KOPT-K1 (cell line): ENCODE measurements around the gene HHAT.

ENCODE experiments used
- H3K27ac ChIP-seq: fragments of 200-600 bp; sonication (generic); 2 replicates; pipeline ENCODE4 v1.5.1; 2016; ENCODE audit warnings: antibody characterized with exemption, mild to moderate bottlenecking, low read depth, low read length; ENCODE audit not compliant: poor library complexity, severe bottlenecking
- H3K36me3 ChIP-seq: fragments of 200-600 bp; sonication (generic); 2 replicates; pipeline ENCODE4 v1.5.1; 2017; ENCODE audit warnings: antibody characterized with exemption, mild to moderate bottlenecking, low read length, moderate library complexity; ENCODE audit not compliant: insufficient read depth
- H3K9me3 ChIP-seq: fragments of 200-600 bp; sonication (generic); 2 replicates; pipeline ENCODE4 v1.5.1; 2017; ENCODE audit warnings: antibody characterized with exemption, low read length, mild to moderate bottlenecking; ENCODE audit not compliant: insufficient read depth, poor library complexity, severe bottlenecking

Gene HHAT

GRCh38 chr1:210447456-210448057, 118.9 kb downstream of the HHAT start:
- Histone ChIP-seq H3K9me3 (no peaks in the 10 kb centered on the region), H3K36me3 (no peaks in the 10 kb centered on the region), H3K27ac (peak overlapping the region; percentile 20)

GRCh38 chr1:210448297-210448892, 119.7 kb downstream of the HHAT start:
- no peaks in the 10 kb centered on the region for H3K36me3 ChIP-seq
- no peaks in the 10 kb centered on the region for H3K9me3 ChIP-seq
- no peak overlapping the region for H3K27ac ChIP-seq

GRCh38 chr1:210455840-210456603, 127.3 kb downstream of the HHAT start:
- H3K9me3 ChIP-seq, result no peaks in the 10 kb centered on the region
- peak overlapping the region; percentile 58 for H3K27ac ChIP-seq
- no peaks in the 10 kb centered on the region for H3K36me3 ChIP-seq

GRCh38 chr1:210456731-210457255, 128.1 kb downstream of the HHAT start:
- Histone ChIP-seq H3K27ac (peak overlapping the region; percentile 58), H3K9me3 (no peaks in the 10 kb centered on the region), H3K36me3 (no peaks in the 10 kb centered on the region)

- Histone ChIP-seq H3K9me3 (no peaks in the 10 kb centered on the region), H3K36me3 (no peaks in the 10 kb centered on the region), H3K27ac (no peak overlapping the region)
These were observed 128.9 kb downstream of the HHAT start for GRCh38 chr1:210457568-210457967.

GRCh38 chr1:210464519-210465039, 135.9 kb downstream of the HHAT start:
- no peaks in the 10 kb centered on the region for H3K36me3 ChIP-seq
- H3K27ac ChIP-seq, result no peak overlapping the region
- H3K9me3 ChIP-seq, result no peaks in the 10 kb centered on the region

GRCh38 chr1:210465150-210465549, 136.4 kb downstream of the HHAT start:
- no peak overlapping the region for H3K27ac ChIP-seq

GRCh38 chr1:210467440-210468043, 138.8 kb downstream of the HHAT start:
- H3K9me3 ChIP-seq, result no peaks in the 10 kb centered on the region
- no peak overlapping the region for H3K27ac ChIP-seq
- no peaks in the 10 kb centered on the region for H3K36me3 ChIP-seq

More at GRCh38 chr1:210465150-210465549, 136.4 kb downstream of the HHAT start:
- H3K9me3 ChIP-seq, result no peaks in the 10 kb centered on the region
- no peaks in the 10 kb centered on the region for H3K36me3 ChIP-seq

- Histone ChIP-seq H3K27ac (no peak overlapping the region), H3K36me3 (no peaks in the 10 kb centered on the region), H3K9me3 (no peaks in the 10 kb centered on the region)
These were observed 140.7 kb downstream of the HHAT start for GRCh38 chr1:210469441-210469840.

- no peaks in the 10 kb centered on the region for H3K36me3 ChIP-seq
- H3K27ac ChIP-seq, result no peak overlapping the region
- no peaks in the 10 kb centered on the region for H3K9me3 ChIP-seq
These were observed 146.6 kb downstream of the HHAT start for GRCh38 chr1:210475321-210475720.

GRCh38 chr1:210475806-210476205, 147.1 kb downstream of the HHAT start:
- Histone ChIP-seq H3K36me3 (no peaks in the 10 kb centered on the region), H3K9me3 (no peaks in the 10 kb centered on the region), H3K27ac (no peak overlapping the region)

GRCh38 chr1:210476730-210477129, 148.0 kb downstream of the HHAT start:
- Histone ChIP-seq H3K36me3 (no peaks in the 10 kb centered on the region), H3K9me3 (no peaks in the 10 kb centered on the region), H3K27ac (no peak overlapping the region)

- Histone ChIP-seq H3K27ac (no peak overlapping the region), H3K36me3 (no peaks in the 10 kb centered on the region), H3K9me3 (no peaks in the 10 kb centered on the region)
These were observed 148.7 kb downstream of the HHAT start for GRCh38 chr1:210477328-210477924.

- H3K27ac ChIP-seq, result no peak overlapping the region
- no peaks in the 10 kb centered on the region for H3K9me3 ChIP-seq
- H3K36me3 ChIP-seq, result no peaks in the 10 kb centered on the region
These were observed 150.1 kb downstream of the HHAT start for GRCh38 chr1:210478820-210479219.

- H3K36me3 ChIP-seq, result no peaks in the 10 kb centered on the region
- H3K27ac ChIP-seq, result no peak overlapping the region
- peaks cover 7% of the 10 kb centered on the region for H3K9me3 ChIP-seq
These were observed 153.8 kb downstream of the HHAT start for GRCh38 chr1:210482491-210482890.
